ENCODE results near the gene SPINDOC. TPM values are rescaled to one million over a fixed set of nuclear protein-coding genes. Genes with fewer than 3 reads are reported as not detected.
A peak's percentile ranks its signal among the peaks of the same experiment; 100 is the strongest.

The SPINDOC gene
- total and polyA plus RNA-seq, 9 of the 15 experiments (the other 6 are each of a cell fraction or from before 2014, with no cell fraction given), result 0.70 to 36.3 (median 19.6) TPM

DNA sequence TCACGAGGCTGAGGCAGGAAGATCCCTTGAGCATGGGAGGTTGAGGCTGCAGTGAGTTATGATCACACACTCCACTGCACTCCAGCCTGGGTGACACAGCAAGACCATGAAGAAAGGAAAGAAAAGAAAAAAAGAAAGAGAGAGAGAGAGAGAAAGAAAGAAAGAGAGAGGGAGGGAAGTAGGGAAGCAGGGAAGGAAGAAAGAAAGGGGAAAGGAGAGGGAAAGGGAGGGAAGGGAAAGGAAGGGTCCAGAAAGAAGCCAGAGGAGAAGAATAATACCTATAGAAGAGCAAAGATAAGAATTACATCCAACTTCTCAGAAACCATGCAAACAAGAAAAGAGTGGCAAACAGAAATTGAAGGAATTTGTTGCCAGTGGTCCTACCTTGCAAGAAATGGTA, 27.4 kb upstream of the SPINDOC start (continued):
- no peak for TF ChIP-seq KDM4B (IDR thresholded peaks at IDR 0.05; ENCODE audit: borderline replicate concordance in 2 of 2, low read depth in 1 of 2)
- TF ChIP-seq ATF7 (IDR thresholded peaks at IDR 0.05), result no peak
- TF ChIP-seq NCOA6 (IDR thresholded peaks at IDR 0.05), result no peak
- no peak for TF ChIP-seq IFI16 (CRISPR knock-in tag; IDR thresholded peaks at IDR 0.05)
- TF ChIP-seq ARNT (IDR thresholded peaks at IDR 0.05), result no peak
- 0 out of 2 replicates have a peak, but pooled peaks have one; percentile 45 for TF ChIP-seq OTX1 (CRISPR knock-in tag; IDR thresholded peaks at IDR 0.05)
- no peak for TF ChIP-seq ZNF699 (CRISPR knock-in tag; IDR thresholded peaks at IDR 0.05; ENCODE audit: insufficient replicate concordance)

- Histone ChIP-seq H3K27ac (ENCODE audit: extremely low read depth, low read depth, low read length) (no peak overlapping the region), H3K4me2 (ENCODE audit: insufficient read depth, low read length) (no peak overlapping the region), H3K9me1 (ENCODE audit: control insufficient read depth, insufficient read depth, low read length) (no peaks in the 10 kb centered on the region), H4K20me1 (replicated peaks; ENCODE audit: control insufficient read depth, insufficient read depth, low read length) (no peaks in the 10 kb centered on the region), H3K9me3 (replicated peaks; ENCODE audit: control insufficient read depth, insufficient read depth, low read depth, low read length) (0 out of 2 replicates have a peak, but pooled peaks cover 4% of the 10 kb centered on the region), H3K79me2 (ENCODE audit: control insufficient read depth, insufficient read depth, low read length) (no peaks in the 10 kb centered on the region), H3K36me3 (ENCODE audit: control insufficient read depth, insufficient read depth, low read length) (no peaks in the 10 kb centered on the region), H2AFZ (ENCODE audit: low read depth, low read length) (no peak overlapping the region), H3K4me1 (replicated peaks in 1 of 2; ENCODE audit: control insufficient read depth in 2 of 2, insufficient read depth in 2 of 2, low read length in 2 of 2) (no peaks in the 10 kb centered on the region; a peak in 1 of 5 replicates), H3K4me3 (no peak overlapping the region), H3K9ac (ENCODE audit: insufficient read depth in 1 of 2, low read depth in 2 of 2, low read length in 2 of 2) (no peak overlapping the region), H3K27me3 (ENCODE audit: control insufficient read depth in 2 of 2, insufficient read depth in 2 of 2, low read length in 2 of 2) (peaks cover 4% of the 10 kb centered on the region in 2 experiments; a peak in 2 of 5 replicates)
- intact Hi-C loops (cut with micrococcal nuclease), result no loop called here
- 26% methylated on average over 6 of the region's 6 CpGs for WGBS (ENCODE audit: insufficient coverage, low coverage, missing lambda C conversion rate)
- ATAC-seq, result no peak
- POLR2A ChIA-PET, result no interaction called here
- FAIRE-seq, result no peak
- CTCF ChIA-PET (ENCODE audit: low intra/inter-chr PET ratio), result interaction anchor here (0.7 kb wide), 1 partner anchor 888 kb away, joined by 3 read pairs; no protein-coding TSS in a partner anchor
- no peak for DNase-seq (ENCODE audit: extremely low read depth in 1 of 4, low spot score in 3 of 4)
- in situ Hi-C loops (cut with MboI), result no loop called here
- BruUV-seq (replicated peaks), result no TSS peak
- TF ChIP-seq, protein P1, sequence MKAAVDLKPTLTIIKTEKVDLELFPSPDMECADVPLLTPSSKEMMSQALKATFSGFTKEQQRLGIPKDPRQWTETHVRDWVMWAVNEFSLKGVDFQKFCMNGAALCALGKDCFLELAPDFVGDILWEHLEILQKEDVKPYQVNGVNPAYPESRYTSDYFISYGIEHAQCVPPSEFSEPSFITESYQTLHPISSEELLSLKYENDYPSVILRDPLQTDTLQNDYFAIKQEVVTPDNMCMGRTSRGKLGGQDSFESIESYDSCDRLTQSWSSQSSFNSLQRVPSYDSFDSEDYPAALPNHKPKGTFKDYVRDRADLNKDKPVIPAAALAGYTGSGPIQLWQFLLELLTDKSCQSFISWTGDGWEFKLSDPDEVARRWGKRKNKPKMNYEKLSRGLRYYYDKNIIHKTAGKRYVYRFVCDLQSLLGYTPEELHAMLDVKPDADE (conservative IDR thresholded peaks at IDR 0.05; ENCODE audit: control insufficient read depth, low read depth, low read length), result no peak
- TF ChIP-seq, protein P2, sequence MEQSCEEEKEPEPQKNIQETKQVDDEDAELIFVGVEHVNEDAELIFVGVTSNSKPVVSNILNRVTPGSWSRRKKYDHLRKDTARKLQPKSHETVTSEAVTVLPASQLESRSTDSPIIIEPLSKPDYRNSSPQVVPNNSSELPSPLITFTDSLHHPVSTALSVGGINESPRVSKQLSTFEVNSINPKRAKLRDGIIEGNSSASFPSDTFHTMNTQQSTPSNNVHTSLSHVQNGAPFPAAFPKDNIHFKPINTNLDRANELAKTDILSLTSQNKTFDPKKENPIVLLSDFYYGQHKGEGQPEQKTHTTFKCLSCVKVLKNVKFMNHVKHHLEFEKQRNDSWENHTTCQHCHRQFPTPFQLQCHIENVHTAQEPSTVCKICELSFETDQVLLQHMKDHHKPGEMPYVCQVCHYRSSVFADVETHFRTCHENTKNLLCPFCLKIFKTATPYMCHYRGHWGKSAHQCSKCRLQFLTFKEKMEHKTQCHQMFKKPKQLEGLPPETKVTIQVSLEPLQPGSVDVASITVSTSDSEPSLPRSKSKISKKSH (CRISPR knock-in tag; IDR thresholded peaks at IDR 0.05), result peak; percentile 6; the same call in 1 of the 2 replicates
- no peak for TF ChIP-seq CTBP1 (IDR thresholded peaks at IDR 0.05; ENCODE audit: borderline replicate concordance)
- TF ChIP-seq CBX5 (IDR thresholded peaks at IDR 0.05; ENCODE audit: borderline replicate concordance, low read depth), result peak; percentile 86
- no peak for TF ChIP-seq RBM39 (optimal IDR thresholded peaks at IDR 0.05; ENCODE audit: low read depth, low read length)
- TF ChIP-seq SETDB1 (IDR thresholded peaks at IDR 0.05; ENCODE audit: low read length), result no peak
- TF ChIP-seq SP1 (CRISPR knock-in tag; IDR thresholded peaks at IDR 0.05), result no peak
- no peak for TF ChIP-seq WHSC1 (IDR thresholded peaks at IDR 0.05; ENCODE audit: low read length)
- no peak for TF ChIP-seq SIN3A (IDR thresholded peaks at IDR 0.05; ENCODE audit: borderline replicate concordance in 2 of 2, control insufficient read depth in 1 of 2, low read depth in 2 of 2, low read length in 2 of 2)
- TF ChIP-seq ARHGAP35 (IDR thresholded peaks at IDR 0.05; ENCODE audit: partially characterized antibody), result no peak
- no peak for TF ChIP-seq NR2C1 (IDR thresholded peaks at IDR 0.05)
- no peak for TF ChIP-seq NR2C1 (tag; IDR thresholded peaks at IDR 0.05)
- no peak for TF ChIP-seq ERF (CRISPR knock-in tag; IDR thresholded peaks at IDR 0.05)
- TF ChIP-seq SP2 (IDR thresholded peaks at IDR 0.05; ENCODE audit: extremely low read depth, low read depth, low read length, poor library complexity, severe bottlenecking), result no peak
Measured at GRCh38 chr11:63791495-63792167, 21.6 kb upstream of the SPINDOC start.

All from K562 (cell line).